ENCODE data around the gene PRDM11. TPM values are rescaled to one million over a fixed set of nuclear protein-coding genes. Genes with fewer than 3 reads are reported as not detected.

PRDM11 gene
- total RNA-seq, 1 experiment from 2014 or later = 4.0 TPM

GRCh38 chr11:45209000-45209879, 62.8 kb downstream of the PRDM11 start:
- Mint-ChIP-seq H3K36me3 (ENCODE audit: insufficient read depth, unreplicated experiment) (peaks cover 6% of the 10 kb centered on the region), H3K27me3 (ENCODE audit: insufficient read depth, unreplicated experiment) (no peaks in the 10 kb centered on the region), H3K4me1 (ENCODE audit: insufficient read depth, unreplicated experiment) (no peaks in the 10 kb centered on the region), H3K9me3 (ENCODE audit: unreplicated experiment) (no peaks in the 10 kb centered on the region), H3K27ac (ENCODE audit: low read depth, unreplicated experiment) (no peak overlapping the region), H3K4me3 (ENCODE audit: unreplicated experiment) (no peak overlapping the region)
- DNase-seq (ENCODE audit: unreplicated experiment) = no peak
- BruUV-seq (replicated peaks) = no TSS peak
- TF ChIP-seq CTCF (IDR thresholded peaks at IDR 0.05; ENCODE audit: unreplicated experiment) = no peak
- POLR2A ChIA-PET = interaction anchor here (0.7 kb wide), 1 partner anchor 509 kb away, joined by 3 read pairs; no protein-coding TSS in a partner anchor
- intact Hi-C loops (cut with micrococcal nuclease) = no loop called here
- CTCF ChIA-PET = interaction anchor here (1.4 kb wide), 1 partner anchor 24 kb away, joined by 4 read pairs; no protein-coding TSS in a partner anchor

GRCh38 chr11:45209891-45210699, 63.7 kb downstream of the PRDM11 start:
- Mint-ChIP-seq H3K4me1 (ENCODE audit: insufficient read depth, unreplicated experiment) (no peaks in the 10 kb centered on the region), H3K36me3 (ENCODE audit: insufficient read depth, unreplicated experiment) (peaks cover 6% of the 10 kb centered on the region), H3K4me3 (ENCODE audit: unreplicated experiment) (no peak overlapping the region), H3K27ac (ENCODE audit: low read depth, unreplicated experiment) (no peak overlapping the region), H3K9me3 (ENCODE audit: unreplicated experiment) (no peaks in the 10 kb centered on the region), H3K27me3 (ENCODE audit: insufficient read depth, unreplicated experiment) (no peaks in the 10 kb centered on the region)
- DNase-seq (ENCODE audit: unreplicated experiment) = no peak
- POLR2A ChIA-PET = no interaction called here
- BruUV-seq (replicated peaks) = no TSS peak
- CTCF ChIA-PET = no interaction called here
- no peak for TF ChIP-seq CTCF (IDR thresholded peaks at IDR 0.05; ENCODE audit: unreplicated experiment)
- intact Hi-C loops (cut with micrococcal nuclease) = no loop called here

- ChIA-PET POLR2A (no interaction called here), CTCF (no interaction called here)
- TF ChIP-seq CTCF (IDR thresholded peaks at IDR 0.05; ENCODE audit: unreplicated experiment) = no peak
- Mint-ChIP-seq H3K4me3 (ENCODE audit: unreplicated experiment) (no peak overlapping the region), H3K27ac (ENCODE audit: low read depth, unreplicated experiment) (no peak overlapping the region), H3K9me3 (ENCODE audit: unreplicated experiment) (no peaks in the 10 kb centered on the region), H3K4me1 (ENCODE audit: insufficient read depth, unreplicated experiment) (no peaks in the 10 kb centered on the region), H3K27me3 (ENCODE audit: insufficient read depth, unreplicated experiment) (no peaks in the 10 kb centered on the region), H3K36me3 (ENCODE audit: insufficient read depth, unreplicated experiment) (peaks cover 6% of the 10 kb centered on the region)
- DNase-seq (ENCODE audit: unreplicated experiment) = no peak
- intact Hi-C loops (cut with micrococcal nuclease) = no loop called here
- BruUV-seq (replicated peaks) = no TSS peak
Measured at GRCh38 chr11:45210846-45211245, 64.4 kb downstream of the PRDM11 start.

GRCh38 chr11:45211732-45212131, 65.3 kb downstream of the PRDM11 start:
- no peak for TF ChIP-seq CTCF (IDR thresholded peaks at IDR 0.05; ENCODE audit: unreplicated experiment)
- ChIA-PET CTCF (no interaction called here), POLR2A (no interaction called here)
- intact Hi-C loops (cut with micrococcal nuclease) = no loop called here
- no peaks in the 10 kb centered on the region for H3K4me1 Mint-ChIP-seq (ENCODE audit: insufficient read depth, unreplicated experiment)
- no peaks in the 10 kb centered on the region for H3K9me3 Mint-ChIP-seq (ENCODE audit: unreplicated experiment)
- no peak for DNase-seq (ENCODE audit: unreplicated experiment)
- H3K4me3 Mint-ChIP-seq (ENCODE audit: unreplicated experiment) = no peak overlapping the region
- H3K36me3 Mint-ChIP-seq (ENCODE audit: insufficient read depth, unreplicated experiment) = peaks cover 6% of the 10 kb centered on the region
- no peaks in the 10 kb centered on the region for H3K27me3 Mint-ChIP-seq (ENCODE audit: insufficient read depth, unreplicated experiment)
- no TSS peak for BruUV-seq (replicated peaks)
- H3K27ac Mint-ChIP-seq (ENCODE audit: low read depth, unreplicated experiment) = no peak overlapping the region

All from MCF 10A (cell line).